A549 (cell line): Measurements from ENCODE around the gene HMX1.

Source experiments
- CBX8 ChIP-seq: fragments of 200-600 bp; sonication (generic); IDR thresholded peaks from 2 replicates; pipeline ENCODE4 v1.6.1; 2016
- FOSB ChIP-seq: fragments of 250-450 bp; sonication (Bioruptor Pico); IDR thresholded peaks from 2 replicates; pipeline ENCODE4 v1.5.0; 2020; ENCODE audit warnings: mild to moderate bottlenecking, moderate library complexity
- JUNB ChIP-seq: fragments of >200 bp; sonication (Bioruptor Twin); formaldehyde crosslinking; IDR thresholded peaks from 2 replicates; pipeline ENCODE4 v1.6.1; 2016
- MYC ChIP-seq: IDR thresholded peaks from 2 replicates; pipeline ENCODE4 v1.6.1; 2012; ENCODE audit warnings: mild to moderate bottlenecking, inconsistent platforms, low read length, improper control_type of control experiment, borderline replicate concordance
- NFE2L2 ChIP-seq: fragments of 150-350 bp; conservative IDR thresholded peaks from 2 replicates; pipeline ENCODE4 v1.6.1; 2014; ENCODE audit warnings: low read length
- POLR2A ChIP-seq: IDR thresholded peaks from 2 replicates; pipeline ENCODE4 v1.6.1; 2012; ENCODE audit warnings: mild to moderate bottlenecking, low read length
- SMC3 ChIP-seq: fragments of >200 bp; sonication (Bioruptor Twin); formaldehyde crosslinking; IDR thresholded peaks from 3 replicates; pipeline ENCODE4 v1.6.1; 2018; ENCODE audit warnings: inconsistent platforms
- TF ChIP-seq, protein P1 (sequence below): IDR thresholded peaks from 2 replicates; pipeline ENCODE4 v1.6.1; 2012
- TF ChIP-seq, protein P2 (sequence below): fragments of >200 bp; sonication (Bioruptor Twin); formaldehyde crosslinking; IDR thresholded peaks from 3 replicates; pipeline ENCODE4 v1.5.1; 2016
- TF ChIP-seq, protein P3 (sequence below): fragments of 200-600 bp; sonication (generic); IDR thresholded peaks from 2 replicates; pipeline ENCODE4 v1.6.1; 2016; ENCODE audit warnings: antibody characterized with exemption, mild to moderate bottlenecking, moderate library complexity
- TF ChIP-seq, protein P4 (sequence below): IDR thresholded peaks from 2 replicates; pipeline ENCODE4 v1.6.1; 2012; ENCODE audit warnings: low read depth, borderline replicate concordance
- TF ChIP-seq, protein P5 (sequence below): IDR thresholded peaks from 2 replicates; pipeline ENCODE4 v1.6.1; 2012

DNA sequence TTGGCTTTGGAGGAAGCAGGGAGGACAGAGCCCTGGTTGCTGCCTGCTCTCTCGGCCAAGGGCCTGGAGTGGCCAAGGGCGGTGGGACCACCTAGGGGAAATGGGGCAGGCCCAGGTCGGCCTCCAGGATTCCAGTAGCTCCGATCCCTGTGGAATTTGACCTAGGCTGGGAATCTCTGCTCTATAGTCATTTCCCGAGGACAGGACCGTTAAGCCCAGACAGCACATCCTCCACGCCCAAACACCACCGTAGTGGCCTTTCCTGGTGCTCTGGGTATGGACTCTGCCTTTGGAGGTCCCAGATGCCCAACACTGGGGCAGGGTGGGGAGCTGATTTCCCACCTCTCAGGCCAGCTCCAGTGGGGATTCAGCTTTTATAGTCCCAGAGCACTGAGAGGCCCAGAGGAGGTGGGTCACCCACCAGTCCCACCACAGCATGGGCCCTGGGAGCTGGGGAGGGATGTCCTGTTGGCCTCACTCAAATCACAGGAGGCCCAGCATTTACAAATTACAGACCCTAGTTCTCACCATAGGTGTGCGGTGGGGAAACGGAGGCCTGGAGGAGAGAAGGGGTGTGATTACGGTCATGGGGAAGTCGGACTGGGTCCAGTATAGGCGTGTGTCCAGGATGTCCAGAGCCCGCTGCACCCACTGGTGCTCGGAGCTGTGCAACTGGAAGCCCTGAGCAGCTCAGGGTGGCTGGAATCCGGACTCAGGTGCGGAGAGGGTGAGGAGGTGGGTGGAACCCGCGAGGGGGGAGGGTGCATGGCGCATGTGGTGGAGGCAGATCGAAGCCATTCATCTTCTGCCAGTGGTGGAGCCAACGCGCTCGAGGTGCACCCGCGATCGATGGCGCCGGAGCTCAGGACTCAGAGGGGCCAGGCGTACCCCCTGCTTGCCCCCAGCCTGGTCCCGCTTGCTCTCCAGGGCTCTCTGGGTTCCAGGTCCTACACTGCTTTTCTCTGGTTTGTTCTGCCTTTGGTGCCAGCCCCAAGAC is 7.7 kb downstream of the HMX1 start:
- TF ChIP-seq SMC3 (no peak), POLR2A (no peak), CBX8 (no peak), MYC (no peak), NFE2L2 (no peak), JUNB (no peak), FOSB (no peak)
- TF ChIP-seq, protein P1, sequence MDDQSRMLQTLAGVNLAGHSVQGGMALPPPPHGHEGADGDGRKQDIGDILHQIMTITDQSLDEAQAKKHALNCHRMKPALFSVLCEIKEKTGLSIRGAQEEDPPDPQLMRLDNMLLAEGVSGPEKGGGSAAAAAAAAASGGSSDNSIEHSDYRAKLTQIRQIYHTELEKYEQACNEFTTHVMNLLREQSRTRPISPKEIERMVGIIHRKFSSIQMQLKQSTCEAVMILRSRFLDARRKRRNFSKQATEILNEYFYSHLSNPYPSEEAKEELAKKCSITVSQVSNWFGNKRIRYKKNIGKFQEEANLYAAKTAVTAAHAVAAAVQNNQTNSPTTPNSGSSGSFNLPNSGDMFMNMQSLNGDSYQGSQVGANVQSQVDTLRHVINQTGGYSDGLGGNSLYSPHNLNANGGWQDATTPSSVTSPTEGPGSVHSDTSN: no peak
- TF ChIP-seq, protein P2, sequence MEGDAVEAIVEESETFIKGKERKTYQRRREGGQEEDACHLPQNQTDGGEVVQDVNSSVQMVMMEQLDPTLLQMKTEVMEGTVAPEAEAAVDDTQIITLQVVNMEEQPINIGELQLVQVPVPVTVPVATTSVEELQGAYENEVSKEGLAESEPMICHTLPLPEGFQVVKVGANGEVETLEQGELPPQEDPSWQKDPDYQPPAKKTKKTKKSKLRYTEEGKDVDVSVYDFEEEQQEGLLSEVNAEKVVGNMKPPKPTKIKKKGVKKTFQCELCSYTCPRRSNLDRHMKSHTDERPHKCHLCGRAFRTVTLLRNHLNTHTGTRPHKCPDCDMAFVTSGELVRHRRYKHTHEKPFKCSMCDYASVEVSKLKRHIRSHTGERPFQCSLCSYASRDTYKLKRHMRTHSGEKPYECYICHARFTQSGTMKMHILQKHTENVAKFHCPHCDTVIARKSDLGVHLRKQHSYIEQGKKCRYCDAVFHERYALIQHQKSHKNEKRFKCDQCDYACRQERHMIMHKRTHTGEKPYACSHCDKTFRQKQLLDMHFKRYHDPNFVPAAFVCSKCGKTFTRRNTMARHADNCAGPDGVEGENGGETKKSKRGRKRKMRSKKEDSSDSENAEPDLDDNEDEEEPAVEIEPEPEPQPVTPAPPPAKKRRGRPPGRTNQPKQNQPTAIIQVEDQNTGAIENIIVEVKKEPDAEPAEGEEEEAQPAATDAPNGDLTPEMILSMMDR: no peak
- TF ChIP-seq, protein P3, sequence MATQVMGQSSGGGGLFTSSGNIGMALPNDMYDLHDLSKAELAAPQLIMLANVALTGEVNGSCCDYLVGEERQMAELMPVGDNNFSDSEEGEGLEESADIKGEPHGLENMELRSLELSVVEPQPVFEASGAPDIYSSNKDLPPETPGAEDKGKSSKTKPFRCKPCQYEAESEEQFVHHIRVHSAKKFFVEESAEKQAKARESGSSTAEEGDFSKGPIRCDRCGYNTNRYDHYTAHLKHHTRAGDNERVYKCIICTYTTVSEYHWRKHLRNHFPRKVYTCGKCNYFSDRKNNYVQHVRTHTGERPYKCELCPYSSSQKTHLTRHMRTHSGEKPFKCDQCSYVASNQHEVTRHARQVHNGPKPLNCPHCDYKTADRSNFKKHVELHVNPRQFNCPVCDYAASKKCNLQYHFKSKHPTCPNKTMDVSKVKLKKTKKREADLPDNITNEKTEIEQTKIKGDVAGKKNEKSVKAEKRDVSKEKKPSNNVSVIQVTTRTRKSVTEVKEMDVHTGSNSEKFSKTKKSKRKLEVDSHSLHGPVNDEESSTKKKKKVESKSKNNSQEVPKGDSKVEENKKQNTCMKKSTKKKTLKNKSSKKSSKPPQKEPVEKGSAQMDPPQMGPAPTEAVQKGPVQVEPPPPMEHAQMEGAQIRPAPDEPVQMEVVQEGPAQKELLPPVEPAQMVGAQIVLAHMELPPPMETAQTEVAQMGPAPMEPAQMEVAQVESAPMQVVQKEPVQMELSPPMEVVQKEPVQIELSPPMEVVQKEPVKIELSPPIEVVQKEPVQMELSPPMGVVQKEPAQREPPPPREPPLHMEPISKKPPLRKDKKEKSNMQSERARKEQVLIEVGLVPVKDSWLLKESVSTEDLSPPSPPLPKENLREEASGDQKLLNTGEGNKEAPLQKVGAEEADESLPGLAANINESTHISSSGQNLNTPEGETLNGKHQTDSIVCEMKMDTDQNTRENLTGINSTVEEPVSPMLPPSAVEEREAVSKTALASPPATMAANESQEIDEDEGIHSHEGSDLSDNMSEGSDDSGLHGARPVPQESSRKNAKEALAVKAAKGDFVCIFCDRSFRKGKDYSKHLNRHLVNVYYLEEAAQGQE: no peak
- TF ChIP-seq, protein P4, sequence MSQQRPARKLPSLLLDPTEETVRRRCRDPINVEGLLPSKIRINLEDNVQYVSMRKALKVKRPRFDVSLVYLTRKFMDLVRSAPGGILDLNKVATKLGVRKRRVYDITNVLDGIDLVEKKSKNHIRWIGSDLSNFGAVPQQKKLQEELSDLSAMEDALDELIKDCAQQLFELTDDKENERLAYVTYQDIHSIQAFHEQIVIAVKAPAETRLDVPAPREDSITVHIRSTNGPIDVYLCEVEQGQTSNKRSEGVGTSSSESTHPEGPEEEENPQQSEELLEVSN: no peak
- TF ChIP-seq, protein P5, sequence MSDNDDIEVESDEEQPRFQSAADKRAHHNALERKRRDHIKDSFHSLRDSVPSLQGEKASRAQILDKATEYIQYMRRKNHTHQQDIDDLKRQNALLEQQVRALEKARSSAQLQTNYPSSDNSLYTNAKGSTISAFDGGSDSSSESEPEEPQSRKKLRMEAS: no peak
